Mammary epithelial cell (primary cell): ENCODE measurements around the gene NUP93.

Experiments used
- CTCF ChIP-seq, 2 donors: IDR thresholded peaks in 1 of 2; conservative IDR thresholded peaks in 1 of 2; 2 replicates each; pipeline ENCODE4 v1.5.1; 2011 to 2012; ENCODE audit warnings: inconsistent platforms in 2 of 2, low read length in 2 of 2, mild to moderate bottlenecking in 2 of 2, control low read depth in 1 of 2, low read depth in 1 of 2; ENCODE audit not compliant: insufficient read depth in 1 of 2; ENCODE audit errors: extremely low read depth in 1 of 2
- EZH2 ChIP-seq: IDR thresholded peaks from 2 replicates; pipeline ENCODE4 v1.6.1; 2012; ENCODE audit warnings: low read length, inconsistent platforms, borderline replicate concordance

- TF ChIP-seq CTCF (conservative IDR thresholded peaks at IDR 0.05 in 1 of 2, IDR thresholded peaks at IDR 0.05 in 1 of 2; ENCODE audit: extremely low read depth in 1 of 2, insufficient read depth in 1 of 2, low read depth in 1 of 2, low read length in 2 of 2) (no peak), EZH2 (no peak)
Measured at GRCh38 chr16:56838622-56839337, 108.9 kb downstream of the NUP93 start.
